Omental fat pad (tissue), 4 donors: Measurements from ENCODE around the gene SRSF6. TPM values are rescaled to one million over a fixed set of nuclear protein-coding genes. Genes with fewer than 3 reads are reported as not detected.
A peak's percentile ranks its signal among the peaks of the same experiment; 100 is the strongest.
"Not testable (repeated sequence)": the region's sequence is repeated elsewhere in the genome, so short reads cannot be mapped to it uniquely, and the experiment has no call there.

Experiments
- ATAC-seq: fragments of 150-250 bp; one replicate; pipeline ENCODE4 v1.9.1; 2016; ENCODE audit warnings: mild to moderate bottlenecking, moderate library complexity; ENCODE audit not compliant: low FRiP score
- DNase-seq: peaks from one replicate; pipeline ENCODE4 v3.0.0-alpha.2; 2019; ENCODE audit warnings: low spot score
- total RNA-seq, 4 donors: library from RNA; depleted of rRNA; stranded (reverse); fragments of >200 nt; gene quantifications; one replicate each; pipeline ENCODE4 v1.1.0, GENCODE V29; 2016
- TF ChIP-seq, protein P1 (sequence below), 3 donors: fragments of 450-650 bp; IDR thresholded peaks; one replicate each; pipeline ENCODE4 v1.5.1; 2016 to 2017; ENCODE audit warnings: antibody characterized with exemption in 3 of 3, mild to moderate bottlenecking in 3 of 3, moderate library complexity in 2 of 3

The SRSF6 gene
- total RNA-seq: 100 to 1,000 TPM in 1 of 4 donors, 10 to 100 TPM in 3; 64.4 to 122 (median 81.7) TPM

DNA sequence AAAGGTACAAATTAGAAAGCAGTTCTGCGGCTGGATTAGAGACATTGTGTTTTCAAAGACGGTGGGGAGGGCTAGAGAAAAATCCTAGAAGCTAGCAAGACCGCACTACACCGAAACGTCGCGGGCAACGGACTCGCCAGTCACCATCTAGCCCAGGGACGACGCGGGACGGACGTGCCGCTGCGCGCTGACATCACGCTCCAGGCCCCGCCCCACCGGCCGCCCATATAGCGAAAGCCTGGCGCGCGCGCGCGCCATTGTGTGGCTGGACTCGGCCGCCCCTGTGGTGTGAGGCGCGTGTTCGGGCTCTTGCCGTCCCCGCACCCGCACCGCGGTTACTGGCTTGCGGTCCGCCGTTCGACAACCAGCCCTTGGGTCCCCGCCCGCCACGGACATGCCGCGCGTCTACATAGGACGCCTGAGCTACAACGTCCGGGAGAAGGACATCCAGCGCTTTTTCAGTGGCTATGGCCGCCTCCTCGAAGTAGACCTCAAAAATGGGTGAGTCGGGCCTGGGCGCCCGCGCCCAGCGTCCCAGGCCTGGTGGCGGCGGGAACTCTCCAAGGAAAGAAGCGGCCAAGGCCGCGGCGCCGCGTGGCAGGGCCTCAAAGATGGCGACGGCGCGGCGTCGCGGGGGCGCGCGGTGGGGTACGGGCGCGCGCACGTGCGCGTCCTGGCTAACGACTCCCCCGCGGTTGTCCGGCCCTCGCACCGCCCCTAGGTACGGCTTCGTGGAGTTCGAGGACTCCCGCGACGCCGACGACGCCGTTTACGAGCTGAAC is at the start of gene SRSF6:
SRSF6 (plus strand) TSS at position 257 of the 782 bp plus-strand sequence; CDS start at position 395, 138 bp downstream.
- ATAC-seq (peak; percentile 92), DNase-seq (peak; percentile 87)
- TF ChIP-seq, protein P1, sequence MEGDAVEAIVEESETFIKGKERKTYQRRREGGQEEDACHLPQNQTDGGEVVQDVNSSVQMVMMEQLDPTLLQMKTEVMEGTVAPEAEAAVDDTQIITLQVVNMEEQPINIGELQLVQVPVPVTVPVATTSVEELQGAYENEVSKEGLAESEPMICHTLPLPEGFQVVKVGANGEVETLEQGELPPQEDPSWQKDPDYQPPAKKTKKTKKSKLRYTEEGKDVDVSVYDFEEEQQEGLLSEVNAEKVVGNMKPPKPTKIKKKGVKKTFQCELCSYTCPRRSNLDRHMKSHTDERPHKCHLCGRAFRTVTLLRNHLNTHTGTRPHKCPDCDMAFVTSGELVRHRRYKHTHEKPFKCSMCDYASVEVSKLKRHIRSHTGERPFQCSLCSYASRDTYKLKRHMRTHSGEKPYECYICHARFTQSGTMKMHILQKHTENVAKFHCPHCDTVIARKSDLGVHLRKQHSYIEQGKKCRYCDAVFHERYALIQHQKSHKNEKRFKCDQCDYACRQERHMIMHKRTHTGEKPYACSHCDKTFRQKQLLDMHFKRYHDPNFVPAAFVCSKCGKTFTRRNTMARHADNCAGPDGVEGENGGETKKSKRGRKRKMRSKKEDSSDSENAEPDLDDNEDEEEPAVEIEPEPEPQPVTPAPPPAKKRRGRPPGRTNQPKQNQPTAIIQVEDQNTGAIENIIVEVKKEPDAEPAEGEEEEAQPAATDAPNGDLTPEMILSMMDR (IDR thresholded peaks at IDR 0.05): no peak

DNA sequence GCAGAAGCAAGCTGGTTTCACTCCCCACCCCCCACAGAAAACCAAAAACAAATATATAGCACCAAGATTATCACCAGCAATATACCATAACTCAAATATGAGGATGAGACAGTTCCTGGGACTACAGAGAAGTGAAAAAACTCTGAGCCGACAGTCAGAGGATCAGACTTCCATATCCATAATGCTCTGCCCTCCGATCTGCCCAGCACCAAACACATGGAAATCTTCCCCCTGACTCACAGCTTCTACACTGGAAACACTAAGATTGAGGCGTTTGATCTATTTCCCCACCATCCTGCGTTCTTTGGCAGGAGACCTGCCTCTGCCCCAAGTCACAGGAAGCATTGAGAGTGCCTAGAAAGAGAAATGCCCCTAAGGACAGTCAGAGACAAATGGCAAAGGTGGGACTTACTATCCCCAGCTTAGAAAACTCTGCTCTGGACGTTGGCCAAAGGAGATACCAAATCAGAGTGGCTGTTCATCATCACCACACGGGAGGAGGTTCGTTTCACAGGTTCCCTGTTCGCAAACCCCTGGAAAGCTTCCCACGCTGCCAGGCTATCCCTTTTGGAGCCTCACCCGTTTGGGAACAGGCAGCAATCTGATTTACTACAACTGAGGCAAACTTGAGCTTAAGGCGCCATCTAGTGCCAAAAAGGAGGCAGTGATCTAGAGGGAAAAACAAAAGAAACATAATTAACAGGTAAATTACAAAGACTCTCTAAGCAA is 48.7 kb upstream of the SRSF6 start:
- TF ChIP-seq, protein P1 (IDR thresholded peaks at IDR 0.05): no peak
- ATAC-seq (no peak), DNase-seq (no peak)

DNA sequence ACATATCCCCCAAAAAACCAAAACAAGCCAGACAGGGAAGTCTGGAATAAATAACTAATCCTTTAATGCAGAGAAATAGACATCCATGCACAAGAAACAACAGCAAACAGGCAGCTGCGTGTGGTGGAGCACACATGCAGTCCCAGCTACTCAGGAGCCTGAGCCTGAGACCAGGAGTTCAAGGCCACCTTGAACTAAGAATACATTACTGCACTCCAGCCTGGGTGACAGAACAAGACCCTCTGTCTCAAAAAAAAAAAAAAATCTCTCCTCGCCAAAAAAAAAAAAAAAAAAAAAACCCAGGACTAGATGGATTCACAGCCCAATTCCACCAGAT is 48.2 kb upstream of the SRSF6 start:
- ATAC-seq (no peak), DNase-seq (no peak)
- TF ChIP-seq, protein P1 (IDR thresholded peaks at IDR 0.05): no peak

DNA sequence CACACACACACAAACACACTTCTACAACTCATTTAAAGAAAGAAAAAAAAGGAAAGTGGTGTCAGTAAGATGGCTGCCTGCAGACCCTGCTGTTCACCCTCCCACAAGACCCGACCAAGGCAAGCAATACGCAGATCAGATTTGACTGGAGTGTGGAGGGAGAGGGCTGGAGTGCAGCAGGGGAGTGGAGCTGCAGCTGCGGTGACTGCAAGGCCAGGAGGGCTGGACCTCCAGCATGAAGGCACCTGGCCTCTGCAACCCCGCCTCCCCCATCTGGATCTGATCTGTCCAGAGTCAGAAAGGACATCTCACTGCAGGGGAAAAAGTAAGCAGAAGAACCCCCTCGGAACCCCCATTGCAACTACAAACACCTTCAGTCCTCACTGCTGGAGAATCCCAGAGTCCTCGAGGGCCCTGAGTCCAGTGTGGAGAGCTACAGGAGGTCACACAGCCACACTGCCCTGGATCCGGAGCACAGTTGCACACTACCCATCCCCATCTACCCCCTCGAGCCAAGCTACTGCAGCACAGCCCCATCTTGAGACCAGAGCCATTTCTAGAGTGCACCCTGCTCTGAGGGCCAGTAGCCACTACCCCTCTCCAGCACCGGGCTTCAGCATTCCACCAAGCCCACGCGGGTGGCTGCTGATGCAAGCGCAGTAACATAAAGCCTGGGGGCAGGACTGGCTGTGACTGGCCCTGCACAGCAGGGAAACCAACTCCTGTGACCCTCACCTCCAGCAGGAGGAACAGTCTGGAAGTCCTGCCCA is 41.9 kb upstream of the SRSF6 start:
- TF ChIP-seq, protein P1 (IDR thresholded peaks at IDR 0.05): no peak
- DNase-seq: no peak
- ATAC-seq: no peak

DNA sequence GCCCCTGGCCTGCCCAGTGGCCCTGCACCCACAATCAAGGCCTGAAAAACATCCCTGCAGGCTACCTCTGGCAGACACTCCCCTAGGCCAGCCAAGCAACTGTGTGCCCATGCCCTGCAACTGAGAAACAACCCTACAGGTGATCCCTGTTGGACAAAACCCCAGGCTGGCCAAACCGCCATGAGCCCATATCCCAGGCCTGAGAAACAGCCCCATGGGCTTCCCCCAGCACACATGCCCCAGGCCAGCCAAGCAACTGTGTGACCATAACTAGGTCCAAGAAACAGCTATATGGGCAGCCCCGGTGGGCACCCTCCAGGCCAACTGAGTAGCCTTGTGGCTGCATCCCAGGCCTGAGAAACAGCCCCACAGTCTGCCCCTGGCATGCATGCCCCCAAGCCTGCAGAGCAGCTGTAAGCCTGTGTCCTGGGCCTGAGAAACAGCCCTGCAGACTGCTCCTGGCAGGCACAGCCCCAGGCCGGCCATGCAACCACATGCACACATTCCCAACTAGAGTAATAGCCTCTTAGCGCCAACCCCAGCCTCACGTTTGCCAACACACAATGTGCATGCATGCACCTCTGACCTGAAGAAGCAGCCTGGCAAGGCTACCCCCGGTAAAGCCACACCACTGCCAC is 41.0 kb upstream of the SRSF6 start:
- DNase-seq (no peak), ATAC-seq (no peak)
- TF ChIP-seq, protein P1 (IDR thresholded peaks at IDR 0.05): no peak

DNA sequence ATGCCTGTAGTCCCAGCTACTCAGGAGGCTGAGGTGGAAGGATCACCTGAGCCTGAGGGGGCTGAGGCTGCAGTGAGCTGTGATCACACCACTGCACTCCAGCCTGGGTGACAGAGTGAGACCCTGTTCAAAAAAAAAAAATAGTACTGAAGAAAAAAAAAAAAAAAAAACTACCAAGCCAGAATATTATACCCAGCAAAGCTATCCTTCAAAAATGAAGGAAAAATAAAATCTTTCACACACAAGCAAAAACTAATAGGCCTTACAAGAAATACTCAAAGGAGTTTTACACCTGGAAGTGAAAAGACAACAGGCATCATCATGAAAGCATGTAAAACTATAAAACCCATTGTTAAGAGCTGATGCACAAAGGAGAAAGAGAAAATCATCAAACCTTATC is 37.5 kb upstream of the SRSF6 start:
- TF ChIP-seq, protein P1 (IDR thresholded peaks at IDR 0.05): no peak
- ATAC-seq (no peak), DNase-seq (no peak)

DNA sequence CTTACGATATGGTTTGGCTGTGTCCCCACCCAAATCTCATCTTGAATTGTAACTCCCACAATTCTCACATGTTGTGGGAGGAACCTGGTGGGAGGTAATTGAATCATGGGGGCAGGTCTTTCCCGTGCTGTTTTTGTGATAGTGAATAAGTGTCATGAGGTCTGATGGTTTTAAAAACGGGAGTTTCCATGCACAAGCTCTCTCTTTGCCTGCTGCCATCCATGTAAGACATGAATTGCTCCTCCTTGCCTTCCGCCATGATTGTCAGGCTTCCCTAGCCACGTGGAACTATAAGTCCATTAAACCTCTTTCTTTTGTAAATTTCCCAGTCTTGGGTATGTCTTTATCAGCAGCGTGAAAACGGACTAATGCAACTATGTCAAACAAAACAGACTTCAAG is 36.8 kb upstream of the SRSF6 start:
- not testable (repeated sequence) for ATAC-seq, DNase-seq
